Lung (tissue), 12 donors: ENCODE measurements around the gene GNA14. TPM values are rescaled to one million over a fixed set of nuclear protein-coding genes. Genes with fewer than 3 reads are reported as not detected.
"Not testable (repeated sequence)": the region's sequence is repeated elsewhere in the genome, so short reads cannot be mapped to it uniquely, and the experiment has no call there.

Experiments
- ATAC-seq: fragments of 200-7000 bp; cut with Tn5 transposase; one replicate; pipeline ENCODE4 v1.9.1; 2020; ENCODE audit warnings: moderate number of reproducible peaks; ENCODE audit not compliant: insufficient read depth, low FRiP score
- DNase-seq, 3 donors: peaks; one replicate each; pipeline ENCODE4 v3.0.0-alpha.2; 2013 to 2017
- H3K27ac ChIP-seq, 2 donors: one replicate each; pipeline ENCODE4 v1.5.1; 2013; ENCODE audit warnings: mild to moderate bottlenecking in 2 of 2, moderate library complexity in 2 of 2, control low read depth in 1 of 2, inconsistent platforms in 1 of 2, low read depth in 1 of 2, low read length in 1 of 2
- H3K27me3 ChIP-seq, 3 donors: one replicate each; pipeline ENCODE4 v1.5.1; 2013; ENCODE audit warnings: low read length in 2 of 3; ENCODE audit not compliant: control insufficient read depth in 3 of 3, insufficient read depth in 3 of 3
- H3K36me3 ChIP-seq, 4 donors: one replicate each; pipeline ENCODE4 v1.5.1; 2013; ENCODE audit warnings: low read length in 4 of 4, mild to moderate bottlenecking in 1 of 4, moderate library complexity in 1 of 4; ENCODE audit not compliant: control insufficient read depth in 4 of 4, insufficient read depth in 4 of 4
- H3K4me1 ChIP-seq, 5 donors: one replicate each; pipeline ENCODE4 v1.5.1; 2013; ENCODE audit warnings: low read length in 5 of 5, mild to moderate bottlenecking in 2 of 5, moderate library complexity in 1 of 5; ENCODE audit not compliant: control insufficient read depth in 5 of 5, insufficient read depth in 5 of 5
- H3K4me3 ChIP-seq: one replicate; pipeline ENCODE4 v1.5.1; 2013; ENCODE audit warnings: mild to moderate bottlenecking, control low read depth, moderate library complexity
- H3K9ac ChIP-seq, 2 donors: one replicate each; pipeline ENCODE4 v1.5.1; 2013; ENCODE audit warnings: low read length in 2 of 2, control low read depth in 1 of 2; ENCODE audit not compliant: insufficient read depth in 1 of 2
- H3K9me3 ChIP-seq, 4 donors: one replicate each; pipeline ENCODE4 v1.5.1; 2013; ENCODE audit warnings: low read length in 3 of 4, mild to moderate bottlenecking in 1 of 4, moderate library complexity in 1 of 4; ENCODE audit not compliant: control insufficient read depth in 4 of 4, insufficient read depth in 3 of 4
- WGBS, 2 donors: extraction: QIAGEN DNeasy Blood & Tissue Kit; methylation state at CpG; one replicate each; pipeline ENCODE4 v1.1.7; 2013; 5-methylcytosine and 5-hydroxymethylcytosine counted together
- polyA plus RNA-seq, 2 donors: library from polyadenylated mRNA; stranded (reverse); fragments of 200-250 nt; gene quantifications; one replicate each; pipeline ENCODE4 v1.2.1, GENCODE V29; 2013
- total RNA-seq, 2 donors: library from RNA; depleted of rRNA in 1 of 2; stranded (reverse); fragments of >200 nt in 1 of 2; gene quantifications; one replicate each; pipeline ENCODE4 v1.2.1, GENCODE V29; 2014 to 2021
- TF ChIP-seq, protein P1 (sequence below): IDR thresholded peaks from 2 replicates; pipeline ENCODE4 v1.5.1; 2012; ENCODE audit warnings: mild to moderate bottlenecking; ENCODE audit errors: control extremely low read depth, extremely low read depth
- donor health status: control.
- donor health status: control.
- donor health status: Bipolar disorder and iron deficiency.
- donor health status: healthy.
- donor health status: DM: yes; HTN: yes; CAD: no.

The GNA14 gene
- total and polyA plus RNA-seq, 4 donors = 4.1 to 15.1 (median 11.3) TPM

DNA sequence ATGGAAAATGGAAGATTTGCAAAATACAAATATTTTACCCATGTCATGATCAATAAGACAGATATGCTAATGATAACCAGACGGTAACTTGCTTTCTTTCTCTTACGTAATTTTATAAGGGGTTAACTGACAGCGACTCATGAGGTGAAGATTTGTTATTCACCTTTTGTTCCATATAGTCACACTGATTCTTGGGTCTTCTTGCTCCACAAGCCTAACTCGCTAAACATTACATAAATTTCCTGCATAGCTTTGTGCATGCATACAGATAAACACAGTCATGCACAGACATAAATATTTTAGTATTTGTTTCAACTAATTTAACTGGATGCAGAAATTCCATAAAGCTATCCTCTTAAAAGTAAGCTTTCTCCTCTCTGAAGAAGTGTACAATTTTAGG is 244.9 kb downstream of the GNA14 start:
- no peak for ATAC-seq
- no peak overlapping the region for H3K4me3 ChIP-seq
- H3K27ac ChIP-seq = no peak overlapping the region

DNA sequence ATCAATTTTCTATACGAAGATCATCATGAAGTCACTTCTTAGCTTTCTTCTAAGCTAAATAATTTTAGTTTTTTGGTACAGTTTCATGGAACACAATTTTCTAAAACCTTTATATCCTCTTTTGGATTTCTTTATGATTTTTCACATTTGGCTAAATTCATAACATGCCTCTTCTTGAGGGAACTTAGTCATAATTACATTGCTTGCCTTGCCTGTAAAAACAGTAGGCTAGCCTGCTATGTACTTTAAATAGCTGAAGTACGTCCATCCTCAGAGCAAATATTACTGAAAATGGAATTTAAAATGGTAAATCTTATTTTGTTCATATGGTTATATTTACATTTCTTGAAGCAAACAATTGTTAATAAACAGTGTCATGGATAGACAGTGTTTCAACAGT is 245.8 kb downstream of the GNA14 start:
- TF ChIP-seq, protein P1, sequence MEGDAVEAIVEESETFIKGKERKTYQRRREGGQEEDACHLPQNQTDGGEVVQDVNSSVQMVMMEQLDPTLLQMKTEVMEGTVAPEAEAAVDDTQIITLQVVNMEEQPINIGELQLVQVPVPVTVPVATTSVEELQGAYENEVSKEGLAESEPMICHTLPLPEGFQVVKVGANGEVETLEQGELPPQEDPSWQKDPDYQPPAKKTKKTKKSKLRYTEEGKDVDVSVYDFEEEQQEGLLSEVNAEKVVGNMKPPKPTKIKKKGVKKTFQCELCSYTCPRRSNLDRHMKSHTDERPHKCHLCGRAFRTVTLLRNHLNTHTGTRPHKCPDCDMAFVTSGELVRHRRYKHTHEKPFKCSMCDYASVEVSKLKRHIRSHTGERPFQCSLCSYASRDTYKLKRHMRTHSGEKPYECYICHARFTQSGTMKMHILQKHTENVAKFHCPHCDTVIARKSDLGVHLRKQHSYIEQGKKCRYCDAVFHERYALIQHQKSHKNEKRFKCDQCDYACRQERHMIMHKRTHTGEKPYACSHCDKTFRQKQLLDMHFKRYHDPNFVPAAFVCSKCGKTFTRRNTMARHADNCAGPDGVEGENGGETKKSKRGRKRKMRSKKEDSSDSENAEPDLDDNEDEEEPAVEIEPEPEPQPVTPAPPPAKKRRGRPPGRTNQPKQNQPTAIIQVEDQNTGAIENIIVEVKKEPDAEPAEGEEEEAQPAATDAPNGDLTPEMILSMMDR = no peak
- WGBS, 2 donors = 94 to 98% methylated on average over 2 of the region's 2 CpGs
- Histone ChIP-seq H3K36me3 (peaks cover 0 to 9% (median 3%) of the 10 kb centered on the region in 4 donors), H3K27ac (no peak overlapping the region), H3K4me3 (no peak overlapping the region), H3K9ac (no peak overlapping the region), H3K4me1 (no peaks in the 10 kb centered on the region), H3K9me3 (no peaks in the 10 kb centered on the region), H3K27me3 (no peaks in the 10 kb centered on the region)
- DNase-seq = no peak
- no peak for ATAC-seq

More for the DNA sequence above, 244.9 kb downstream of the GNA14 start:
- TF ChIP-seq, protein P1 = no peak
- WGBS, 2 donors = 85 to 94% methylated on average over 4 of the region's 4 CpGs
- Histone ChIP-seq H3K4me1 (no peaks in the 10 kb centered on the region), H3K27me3 (no peaks in the 10 kb centered on the region), H3K9me3 (no peaks in the 10 kb centered on the region), H3K36me3 (peaks cover 0 to 14% (median 6%) of the 10 kb centered on the region in 4 donors), H3K9ac (no peak overlapping the region)
- no peak for DNase-seq

DNA sequence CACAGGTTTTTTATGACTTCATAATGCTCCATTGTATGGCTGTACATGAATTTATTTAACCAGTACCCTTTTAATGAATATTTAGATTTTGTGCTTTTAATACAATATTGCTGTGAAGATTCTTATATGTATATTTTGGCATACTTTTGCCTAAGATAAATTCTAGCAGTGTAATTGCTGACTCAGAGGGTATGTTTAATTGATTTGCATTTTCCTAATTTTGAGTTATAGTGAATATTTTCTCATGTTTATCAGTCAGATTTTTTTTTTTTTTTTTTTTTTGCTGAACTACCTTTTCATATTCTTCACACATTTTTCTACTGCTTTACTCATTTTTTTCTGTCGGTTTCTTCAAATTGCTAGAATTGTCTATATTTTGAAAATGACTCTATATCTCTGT is 248.2 kb downstream of the GNA14 start:
- ATAC-seq (no peak), DNase-seq (no peak)
- Histone ChIP-seq H3K36me3 (peaks cover 0 to 3% (median 0%) of the 10 kb centered on the region in 4 donors), H3K4me1 (no peaks in the 10 kb centered on the region), H3K4me3 (no peak overlapping the region), H3K27me3 (no peaks in the 10 kb centered on the region), H3K9ac (no peak overlapping the region), H3K9me3 (no peaks in the 10 kb centered on the region), H3K27ac (no peak overlapping the region)
- TF ChIP-seq, protein P1 = no peak
- 94 to 98% methylated on average over 1 of the region's 1 CpG for WGBS, 2 donors

DNA sequence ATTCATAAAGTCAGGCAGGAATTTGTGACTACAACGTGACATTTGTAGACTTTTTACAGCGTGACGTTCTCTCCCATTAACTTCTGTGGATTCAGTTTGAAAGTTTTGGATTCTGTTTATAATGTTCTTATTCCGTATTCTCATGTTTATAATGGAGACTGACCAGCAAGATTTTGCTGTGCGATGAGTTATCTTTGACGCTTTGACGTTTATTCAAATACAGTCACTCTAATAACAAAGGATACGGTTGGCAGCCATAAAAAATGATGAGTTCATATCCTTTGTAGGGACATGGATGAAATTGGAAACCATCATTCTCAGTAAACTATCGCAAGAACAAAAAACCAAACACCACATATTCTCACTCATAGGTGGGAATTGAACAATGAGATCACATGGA is 249.5 kb downstream of the GNA14 start:
- H3K27ac ChIP-seq, DNase-seq, H3K4me1 ChIP-seq, H3K9me3 ChIP-seq, H3K4me3 ChIP-seq, H3K36me3 ChIP-seq, ATAC-seq, H3K27me3 ChIP-seq, H3K9ac ChIP-seq: not testable (repeated sequence)
- 88 to 92% methylated on average over 9 of the region's 9 CpGs for WGBS, 2 donors
